ENCODE results near the gene INPP4B. TPM values are rescaled to one million over a fixed set of nuclear protein-coding genes. Genes with fewer than 3 reads are reported as not detected.

Gene INPP4B
- total and polyA plus RNA-seq, 2 donors (not counting 1 experiment from before 2014, with no cell fraction given): 19.7 to 22.2 TPM

DNA sequence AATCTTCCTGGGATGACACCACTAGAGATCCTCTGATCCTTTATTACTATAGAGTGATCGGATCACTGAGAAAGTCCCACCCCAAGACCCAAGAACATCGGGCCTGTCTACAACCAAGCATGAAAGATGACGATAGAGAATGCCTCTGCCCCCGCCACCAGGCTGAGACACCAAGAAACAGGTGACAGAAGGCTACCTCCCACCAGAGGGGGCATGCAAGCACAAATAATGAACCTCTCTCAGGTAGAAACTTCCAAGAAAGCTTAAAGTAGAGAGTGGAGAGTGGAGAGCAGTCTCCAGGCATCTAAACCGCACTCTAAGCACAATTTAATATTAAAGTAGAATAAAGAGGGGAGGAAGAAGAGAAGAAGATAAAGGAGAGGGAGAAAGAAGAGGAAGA is 402.6 kb downstream of the INPP4B start:
- DNase-seq (ENCODE audit: low read depth in 2 of 2): no peak
- Histone ChIP-seq H4K20me1 (ENCODE audit: control insufficient read depth, extremely low read depth, insufficient read depth, low read length) (no peaks in the 10 kb centered on the region), H3K79me2 (ENCODE audit: control insufficient read depth, insufficient read depth, low read length) (no peaks in the 10 kb centered on the region), H3K9ac (ENCODE audit: insufficient read depth, low read length) (no peak overlapping the region), H3K9me3 (ENCODE audit: control insufficient read depth, insufficient read depth, low read depth, low read length) (no peaks in the 10 kb centered on the region), H3K27me3 (ENCODE audit: control insufficient read depth, insufficient read depth, low read length) (no peaks in the 10 kb centered on the region), H3K36me3 (ENCODE audit: control insufficient read depth, insufficient read depth, low read length) (no peaks in the 10 kb centered on the region), H2AFZ (ENCODE audit: low read length) (no peak overlapping the region), H3K4me2 (ENCODE audit: extremely low read depth, insufficient read depth, low read length) (no peak overlapping the region), H3K4me3 (replicated peaks in 1 of 4; ENCODE audit: control extremely low read depth in 1 of 4, insufficient read depth in 1 of 4, low read depth in 3 of 4, low read length in 4 of 4) (no peak overlapping the region), H3K27ac (ENCODE audit: insufficient read depth, low read length) (no peak overlapping the region), H3K4me1 (ENCODE audit: control insufficient read depth, extremely low read depth, insufficient read depth, low read length) (no peaks in the 10 kb centered on the region)
- TF ChIP-seq, protein P1, sequence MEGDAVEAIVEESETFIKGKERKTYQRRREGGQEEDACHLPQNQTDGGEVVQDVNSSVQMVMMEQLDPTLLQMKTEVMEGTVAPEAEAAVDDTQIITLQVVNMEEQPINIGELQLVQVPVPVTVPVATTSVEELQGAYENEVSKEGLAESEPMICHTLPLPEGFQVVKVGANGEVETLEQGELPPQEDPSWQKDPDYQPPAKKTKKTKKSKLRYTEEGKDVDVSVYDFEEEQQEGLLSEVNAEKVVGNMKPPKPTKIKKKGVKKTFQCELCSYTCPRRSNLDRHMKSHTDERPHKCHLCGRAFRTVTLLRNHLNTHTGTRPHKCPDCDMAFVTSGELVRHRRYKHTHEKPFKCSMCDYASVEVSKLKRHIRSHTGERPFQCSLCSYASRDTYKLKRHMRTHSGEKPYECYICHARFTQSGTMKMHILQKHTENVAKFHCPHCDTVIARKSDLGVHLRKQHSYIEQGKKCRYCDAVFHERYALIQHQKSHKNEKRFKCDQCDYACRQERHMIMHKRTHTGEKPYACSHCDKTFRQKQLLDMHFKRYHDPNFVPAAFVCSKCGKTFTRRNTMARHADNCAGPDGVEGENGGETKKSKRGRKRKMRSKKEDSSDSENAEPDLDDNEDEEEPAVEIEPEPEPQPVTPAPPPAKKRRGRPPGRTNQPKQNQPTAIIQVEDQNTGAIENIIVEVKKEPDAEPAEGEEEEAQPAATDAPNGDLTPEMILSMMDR (conservative IDR thresholded peaks at IDR 0.05 in 1 of 2, IDR thresholded peaks at IDR 0.05 in 1 of 2; ENCODE audit: low read depth in 1 of 2, low read length in 2 of 2): no peak
- no peak for TF ChIP-seq EZH2 (IDR thresholded peaks at IDR 0.05; ENCODE audit: low read length, missing control alignments)

DNA sequence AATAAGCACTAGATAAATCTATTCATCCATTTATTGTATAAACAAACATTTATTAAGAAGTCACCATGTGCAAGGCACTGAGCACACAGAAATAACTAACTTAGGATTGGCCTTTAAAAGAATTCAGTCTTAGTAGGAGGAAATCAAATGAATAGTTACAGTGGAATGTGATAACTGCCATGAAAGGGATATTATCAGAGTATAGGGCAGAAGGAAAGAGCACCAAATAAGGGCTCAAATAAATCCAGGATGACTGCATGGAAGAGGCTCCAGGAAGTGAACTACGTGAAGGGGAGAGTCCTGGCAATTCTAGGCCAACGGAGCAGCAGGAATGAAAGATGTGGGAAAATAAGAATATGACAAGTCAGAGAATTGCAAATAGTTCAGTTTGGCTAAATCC is 406.0 kb downstream of the INPP4B start:
- DNase-seq (ENCODE audit: low read depth in 2 of 2): peak in 1 of 2 donors; percentile 47
- TF ChIP-seq EZH2 (IDR thresholded peaks at IDR 0.05; ENCODE audit: low read length, missing control alignments): no peak
- TF ChIP-seq, protein P1 (conservative IDR thresholded peaks at IDR 0.05 in 1 of 2, IDR thresholded peaks at IDR 0.05 in 1 of 2; ENCODE audit: low read depth in 1 of 2, low read length in 2 of 2): no peak

DNA sequence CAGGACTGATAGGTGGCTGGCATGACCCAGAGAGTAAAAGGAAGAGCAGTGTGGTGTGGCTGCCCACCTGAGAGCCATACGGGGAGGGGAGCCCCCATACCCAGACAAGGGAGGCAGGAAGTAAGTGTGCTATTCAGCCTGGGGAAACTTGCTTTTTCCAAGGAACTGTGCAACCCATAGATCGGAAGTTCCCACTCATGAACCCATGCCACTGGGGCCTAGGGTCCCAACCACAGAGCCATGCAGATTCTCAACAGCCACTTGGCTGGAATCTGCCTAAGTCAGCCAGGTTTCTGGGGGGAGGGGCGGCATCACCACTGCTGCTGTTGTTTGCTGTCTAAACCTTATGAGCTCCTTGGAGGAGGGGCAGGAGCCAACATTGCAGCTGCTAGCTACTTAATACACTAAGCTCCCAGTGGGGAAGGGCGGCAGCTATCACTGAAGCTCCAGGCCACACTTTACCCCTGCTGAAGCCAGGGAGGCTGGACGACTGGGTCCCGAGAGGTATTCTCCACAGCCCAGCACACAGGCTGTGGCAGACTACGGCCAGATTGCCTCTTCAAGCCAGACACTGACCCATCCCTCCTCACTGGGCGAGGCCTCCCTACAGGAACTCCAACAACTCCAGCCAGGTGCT is 410.4 kb downstream of the INPP4B start:
- Histone ChIP-seq H4K20me1 (ENCODE audit: control insufficient read depth, extremely low read depth, insufficient read depth, low read length) (no peaks in the 10 kb centered on the region), H3K4me2 (ENCODE audit: extremely low read depth, insufficient read depth, low read length) (no peak overlapping the region), H2AFZ (ENCODE audit: low read length) (no peak overlapping the region), H3K4me1 (ENCODE audit: control insufficient read depth, extremely low read depth, insufficient read depth, low read length) (no peaks in the 10 kb centered on the region), H3K36me3 (ENCODE audit: control insufficient read depth, insufficient read depth, low read length) (no peaks in the 10 kb centered on the region), H3K27ac (ENCODE audit: insufficient read depth, low read length) (no peak overlapping the region), H3K79me2 (ENCODE audit: control insufficient read depth, insufficient read depth, low read length) (no peaks in the 10 kb centered on the region), H3K4me3 (replicated peaks in 1 of 4; ENCODE audit: control extremely low read depth in 1 of 4, insufficient read depth in 1 of 4, low read depth in 3 of 4, low read length in 4 of 4) (no peak overlapping the region), H3K27me3 (ENCODE audit: control insufficient read depth, insufficient read depth, low read length) (no peaks in the 10 kb centered on the region), H3K9ac (ENCODE audit: insufficient read depth, low read length) (no peak overlapping the region), H3K9me3 (ENCODE audit: control insufficient read depth, insufficient read depth, low read depth, low read length) (no peaks in the 10 kb centered on the region)
- no peak for TF ChIP-seq EZH2 (IDR thresholded peaks at IDR 0.05; ENCODE audit: low read length, missing control alignments)
- TF ChIP-seq, protein P1 (conservative IDR thresholded peaks at IDR 0.05 in 1 of 2, IDR thresholded peaks at IDR 0.05 in 1 of 2; ENCODE audit: low read depth in 1 of 2, low read length in 2 of 2): no peak
- no peak for DNase-seq (ENCODE audit: low read depth in 2 of 2)

More for the DNA sequence above, 406.0 kb downstream of the INPP4B start:
- no peaks in the 10 kb centered on the region for H3K4me1 ChIP-seq (ENCODE audit: control insufficient read depth, extremely low read depth, insufficient read depth, low read length)
- no peak overlapping the region for H3K4me2 ChIP-seq (ENCODE audit: extremely low read depth, insufficient read depth, low read length)
- H3K9me3 ChIP-seq (ENCODE audit: control insufficient read depth, insufficient read depth, low read depth, low read length): no peaks in the 10 kb centered on the region
- H3K9ac ChIP-seq (ENCODE audit: insufficient read depth, low read length): no peak overlapping the region
- H3K36me3 ChIP-seq (ENCODE audit: control insufficient read depth, insufficient read depth, low read length): no peaks in the 10 kb centered on the region
- H3K27ac ChIP-seq (ENCODE audit: insufficient read depth, low read length): no peak overlapping the region
- no peaks in the 10 kb centered on the region for H3K79me2 ChIP-seq (ENCODE audit: control insufficient read depth, insufficient read depth, low read length)
- H2AFZ ChIP-seq (ENCODE audit: low read length): no peak overlapping the region
- H3K27me3 ChIP-seq (ENCODE audit: control insufficient read depth, insufficient read depth, low read length): no peaks in the 10 kb centered on the region
- H3K4me3 ChIP-seq (replicated peaks in 1 of 4; ENCODE audit: control extremely low read depth in 1 of 4, insufficient read depth in 1 of 4, low read depth in 3 of 4, low read length in 4 of 4): no peak overlapping the region
- H4K20me1 ChIP-seq (ENCODE audit: control insufficient read depth, extremely low read depth, insufficient read depth, low read length): no peaks in the 10 kb centered on the region

Measured in fibroblast of lung (primary cell).